Transverse colon (tissue), 3 donors: Measurements from ENCODE around the gene ZNF445.
A peak's percentile ranks its signal among the peaks of the same experiment; 100 is the strongest.

Experiments
- POLR2A ChIP-seq: fragments of 450-650 bp; IDR thresholded peaks from one replicate; pipeline ENCODE4 v1.6.1; 2016; ENCODE audit warnings: antibody characterized with exemption, mild to moderate bottlenecking, moderate library complexity
- TF ChIP-seq, protein P1 (sequence below), 5 experiments: fragments of 200-600 bp in 3 of 5; fragments of 450-650 bp in 2 of 5; sonication (generic) in 3 of 5; IDR thresholded peaks; 1 replicate in 2 of 5; 2 replicates in 3 of 5; pipeline ENCODE4 v1.5.1; 2016 to 2017; ENCODE audit warnings: antibody characterized with exemption in 5 of 5, inconsistent platforms in 3 of 5, mild to moderate bottlenecking in 2 of 5, moderate library complexity in 1 of 5

DNA sequence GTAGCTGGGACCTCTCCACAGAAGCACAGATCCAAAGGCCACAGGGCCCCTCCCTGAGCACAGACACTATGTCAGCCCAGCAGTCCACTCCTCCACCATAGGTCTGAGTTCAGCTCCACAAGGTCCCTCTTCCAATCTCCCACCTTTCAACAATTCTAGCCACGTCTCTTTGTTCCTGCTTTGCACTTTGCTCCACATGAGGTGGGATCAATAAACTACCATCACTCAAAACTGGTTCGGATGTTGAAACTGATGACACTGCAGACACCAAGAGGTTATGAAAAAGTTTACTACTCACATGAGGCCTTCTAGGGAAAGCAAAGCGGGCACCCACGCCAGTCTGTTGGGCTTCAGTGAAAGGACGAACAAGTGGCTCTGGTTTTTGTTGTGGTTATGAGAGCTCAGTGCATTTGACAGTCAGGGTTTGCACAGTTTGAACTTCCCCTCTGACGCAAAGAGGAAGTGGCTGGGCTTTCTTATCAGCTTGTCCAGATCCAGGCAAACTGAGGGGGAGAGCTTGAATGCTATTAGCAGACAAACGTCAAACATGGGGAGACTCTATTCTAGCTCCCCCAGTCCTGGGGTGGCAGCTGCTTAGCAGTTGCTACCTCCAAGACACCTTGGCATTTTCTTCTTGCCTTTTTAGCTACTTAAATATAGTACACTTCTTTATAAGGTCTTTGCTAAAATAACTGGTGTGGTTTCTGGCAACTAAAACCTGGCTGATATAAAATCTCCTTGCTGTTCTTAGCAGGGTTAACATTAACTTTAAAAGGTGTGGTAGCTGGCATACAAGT is 37.8 kb downstream of the ZNF445 start:
- TF ChIP-seq, protein P1, sequence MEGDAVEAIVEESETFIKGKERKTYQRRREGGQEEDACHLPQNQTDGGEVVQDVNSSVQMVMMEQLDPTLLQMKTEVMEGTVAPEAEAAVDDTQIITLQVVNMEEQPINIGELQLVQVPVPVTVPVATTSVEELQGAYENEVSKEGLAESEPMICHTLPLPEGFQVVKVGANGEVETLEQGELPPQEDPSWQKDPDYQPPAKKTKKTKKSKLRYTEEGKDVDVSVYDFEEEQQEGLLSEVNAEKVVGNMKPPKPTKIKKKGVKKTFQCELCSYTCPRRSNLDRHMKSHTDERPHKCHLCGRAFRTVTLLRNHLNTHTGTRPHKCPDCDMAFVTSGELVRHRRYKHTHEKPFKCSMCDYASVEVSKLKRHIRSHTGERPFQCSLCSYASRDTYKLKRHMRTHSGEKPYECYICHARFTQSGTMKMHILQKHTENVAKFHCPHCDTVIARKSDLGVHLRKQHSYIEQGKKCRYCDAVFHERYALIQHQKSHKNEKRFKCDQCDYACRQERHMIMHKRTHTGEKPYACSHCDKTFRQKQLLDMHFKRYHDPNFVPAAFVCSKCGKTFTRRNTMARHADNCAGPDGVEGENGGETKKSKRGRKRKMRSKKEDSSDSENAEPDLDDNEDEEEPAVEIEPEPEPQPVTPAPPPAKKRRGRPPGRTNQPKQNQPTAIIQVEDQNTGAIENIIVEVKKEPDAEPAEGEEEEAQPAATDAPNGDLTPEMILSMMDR (IDR thresholded peaks at IDR 0.05), result no peak
- TF ChIP-seq POLR2A, result peak; percentile 48
